ENCODE results near the gene SELENOM.
"Not testable (repeated sequence)": the region's sequence is repeated elsewhere in the genome, so short reads cannot be mapped to it uniquely, and the experiment has no call there.

SELENOM gene

DNA sequence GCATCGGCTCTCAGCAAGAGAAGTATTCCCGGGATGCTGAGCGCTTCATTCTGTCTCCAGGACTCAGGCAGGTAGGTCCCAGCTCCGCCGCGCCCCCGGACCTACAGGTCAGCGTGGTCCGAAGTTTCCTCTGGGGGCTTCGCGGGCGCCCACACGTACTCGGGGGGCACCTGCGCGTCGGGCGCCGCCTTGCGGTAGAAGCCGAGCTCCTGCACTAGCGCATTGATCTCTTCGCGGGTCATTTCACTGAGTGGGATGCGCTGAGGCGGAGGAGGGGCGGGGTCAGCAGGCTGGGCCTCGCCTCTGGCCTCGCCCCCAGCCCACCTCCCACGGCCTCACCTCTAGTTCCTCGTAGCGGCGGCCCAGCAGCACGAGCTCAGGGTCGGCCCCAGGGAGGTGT, 2.5 kb downstream of the SELENOM start:
- DNase-seq = no peak

DNA sequence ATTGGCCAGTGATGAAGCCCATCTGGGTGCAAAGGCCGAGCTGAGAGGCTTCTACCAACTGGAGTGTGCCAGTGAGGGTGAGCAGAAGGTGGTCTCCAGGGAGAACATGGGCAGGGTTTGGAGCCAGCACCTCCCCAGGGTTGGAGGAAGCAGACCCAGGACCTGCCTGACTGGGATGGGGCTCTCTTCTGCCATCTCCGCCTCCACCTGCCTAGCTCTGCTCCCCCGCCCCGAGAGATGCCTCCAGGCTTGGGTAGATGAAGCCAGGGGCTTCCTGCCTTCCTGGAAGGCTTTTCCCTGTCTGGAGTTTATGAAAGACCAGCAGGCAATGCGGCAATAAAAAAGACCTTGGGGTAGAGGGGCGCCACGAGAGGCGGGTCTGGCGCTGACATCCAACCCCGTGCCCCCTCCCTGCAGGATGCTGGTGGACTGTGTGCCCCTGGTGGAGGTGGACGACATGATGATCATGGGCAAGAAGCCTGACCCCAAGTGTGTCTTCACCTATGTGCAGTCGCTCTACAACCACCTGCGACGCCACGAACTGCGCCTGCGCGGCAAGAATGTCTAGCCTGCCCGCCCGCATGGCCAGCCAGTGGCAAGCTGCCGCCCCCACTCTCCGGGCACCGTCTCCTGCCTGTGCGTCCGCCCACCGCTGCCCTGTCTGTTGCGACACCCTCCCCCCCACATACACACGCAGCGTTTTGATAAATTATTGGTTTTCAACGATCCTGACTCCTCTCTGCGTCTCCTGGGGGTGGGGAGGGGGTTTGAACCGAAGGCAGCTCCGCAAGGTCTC, 3.3 kb downstream of the SELENOM start:
- DNase-seq = no peak

DNA sequence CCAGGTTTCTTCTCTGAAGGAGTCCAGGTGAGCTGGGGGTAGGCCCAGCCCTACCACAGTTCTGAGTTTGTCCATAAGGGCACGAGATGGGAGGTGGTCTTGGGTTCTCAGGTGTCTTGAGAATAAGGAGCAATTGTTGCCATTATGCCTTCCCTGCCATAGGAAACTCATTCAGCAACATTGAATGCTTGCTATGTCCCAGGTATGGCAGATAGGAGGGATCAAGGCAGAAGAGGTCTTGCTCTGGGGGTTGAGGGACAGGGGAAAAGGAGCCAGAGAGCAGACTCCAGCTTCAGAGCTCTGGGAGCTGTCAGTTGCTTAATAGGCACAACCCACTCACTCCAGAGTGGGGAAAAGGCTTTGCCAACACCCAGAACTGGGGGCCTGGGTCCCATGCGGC, 4.3 kb downstream of the SELENOM start:
- no peak for DNase-seq

- DNase-seq = no peak
These were observed 4.8 kb downstream of the SELENOM start for GRCh38 chr22:31102441-31103081.

DNA sequence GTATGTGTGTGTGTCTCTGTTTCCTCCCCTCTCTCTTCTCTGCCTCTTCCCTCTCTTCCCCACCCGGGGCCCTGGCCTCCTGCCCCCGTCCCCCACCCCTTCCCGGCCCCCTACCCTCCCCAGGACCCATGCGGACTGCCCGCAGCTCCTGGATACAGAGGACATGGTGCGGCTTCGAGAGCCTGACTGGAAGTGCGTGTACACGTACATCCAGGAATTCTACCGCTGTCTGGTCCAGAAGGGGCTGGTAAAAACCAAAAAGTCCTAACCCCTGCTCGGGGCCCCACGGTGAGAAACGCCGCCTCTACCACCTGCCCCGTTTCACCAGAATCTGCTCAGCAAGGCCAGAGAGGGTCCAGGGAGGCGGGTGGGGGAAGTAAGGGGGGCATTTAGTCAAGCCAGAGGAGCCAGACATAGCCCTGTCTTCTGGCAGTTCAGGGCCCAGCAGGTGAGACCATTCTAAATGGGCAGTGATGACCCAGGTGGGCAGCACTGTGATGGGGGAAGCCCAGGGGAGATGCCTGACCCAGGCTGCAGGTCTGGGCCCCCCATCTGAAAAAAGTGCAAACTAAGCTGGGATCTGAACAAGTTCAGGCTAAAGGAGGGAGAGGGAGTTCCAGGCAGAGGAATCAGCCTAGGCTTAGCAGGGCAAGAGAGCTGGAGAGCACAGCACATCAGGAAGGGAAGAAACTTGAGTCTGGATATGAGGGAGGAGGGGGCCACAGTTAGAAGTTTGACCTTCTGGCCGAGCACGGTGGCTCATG, 6.4 kb downstream of the SELENOM start:
- DNase-seq = no peak

- no peak for DNase-seq
These were observed 7.3 kb downstream of the SELENOM start for GRCh38 chr22:31099841-31100761.

GRCh38 chr22:31099386-31099785, 8.0 kb downstream of the SELENOM start:
- no peak for DNase-seq

DNA sequence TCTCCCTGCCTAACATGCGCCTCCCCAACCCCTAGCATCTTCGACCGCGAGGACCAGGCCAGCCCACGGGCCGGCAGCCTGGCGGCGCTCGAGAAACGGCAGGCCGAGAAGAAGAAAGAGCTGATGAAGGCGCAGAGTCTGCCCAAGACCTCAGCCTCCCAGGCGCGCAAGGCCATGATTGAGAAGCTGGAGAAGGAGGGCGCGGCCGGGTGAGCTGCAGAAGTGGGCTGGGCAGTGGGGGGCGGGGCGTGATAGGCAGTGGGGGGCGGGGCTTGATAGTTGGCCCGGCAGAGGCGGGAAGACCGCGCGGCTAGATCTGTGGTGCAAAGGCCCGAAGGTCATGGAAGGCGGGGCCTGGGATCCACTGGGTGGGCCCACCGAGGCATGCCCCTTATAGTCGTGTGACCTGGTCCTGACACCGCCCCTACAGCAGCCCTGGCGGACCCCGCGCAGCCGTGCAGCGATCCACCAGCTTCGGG, 8.7 kb downstream of the SELENOM start:
- DNase-seq = no peak

- no peak for DNase-seq
These were observed 9.3 kb downstream of the SELENOM start for GRCh38 chr22:31097941-31098631.

- not testable (repeated sequence) for DNase-seq
These were observed 9.8 kb downstream of the SELENOM start for GRCh38 chr22:31097539-31097938.

- no peak for DNase-seq
These were observed 10.6 kb downstream of the SELENOM start for GRCh38 chr22:31096657-31097279.

DNA sequence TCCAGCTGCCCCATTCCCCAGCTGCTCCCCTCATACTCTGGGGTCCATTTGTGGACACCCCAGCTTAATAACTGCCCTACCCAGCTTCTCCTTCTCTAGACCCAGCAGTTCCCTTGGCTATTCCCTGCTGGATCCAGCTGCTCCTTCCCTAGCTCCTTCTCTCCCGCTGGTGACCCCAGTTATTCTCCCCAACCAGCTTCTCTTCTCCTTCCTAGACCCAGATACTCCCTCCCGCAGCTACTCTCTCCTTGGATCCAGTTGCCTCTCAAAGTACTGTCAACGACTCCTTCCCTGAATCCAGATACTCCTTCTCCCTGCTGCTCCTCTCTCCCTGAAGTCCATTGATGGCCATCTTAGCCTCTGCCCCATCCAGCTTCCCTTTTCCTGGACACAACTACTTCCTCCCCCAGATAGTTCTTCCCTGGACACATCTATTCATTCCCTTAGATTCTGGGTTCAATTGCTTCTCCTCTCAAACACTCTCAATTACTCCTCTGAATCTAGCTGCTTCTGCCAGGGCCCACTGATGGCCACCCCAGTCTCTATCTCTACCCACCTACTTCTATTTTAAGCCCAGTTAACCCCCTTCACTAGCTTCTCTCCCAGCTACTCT, 11.6 kb downstream of the SELENOM start:
- DNase-seq = no peak

DNA sequence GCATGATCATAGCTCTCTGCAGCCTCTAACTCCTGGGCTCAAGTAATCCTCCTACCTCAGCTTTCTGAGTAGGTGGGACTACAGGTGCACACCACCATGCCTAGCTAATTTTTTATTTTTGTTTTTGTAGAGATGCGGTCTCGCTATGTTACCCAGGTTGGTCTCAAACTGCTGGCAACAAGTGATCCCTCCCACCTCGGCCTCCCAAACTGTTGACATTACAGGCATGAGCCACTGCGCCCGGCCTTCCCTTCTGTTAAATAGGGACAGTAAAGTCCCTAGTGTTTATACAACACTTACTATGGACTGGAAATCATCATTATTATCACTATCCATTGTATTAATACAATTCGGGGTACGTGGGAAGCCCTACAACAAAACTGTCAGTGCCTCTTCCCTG, 12.6 kb downstream of the SELENOM start:
- no peak for DNase-seq

GRCh38 chr22:31094021-31094551, 13.3 kb downstream of the SELENOM start:
- DNase-seq = no peak

DNA sequence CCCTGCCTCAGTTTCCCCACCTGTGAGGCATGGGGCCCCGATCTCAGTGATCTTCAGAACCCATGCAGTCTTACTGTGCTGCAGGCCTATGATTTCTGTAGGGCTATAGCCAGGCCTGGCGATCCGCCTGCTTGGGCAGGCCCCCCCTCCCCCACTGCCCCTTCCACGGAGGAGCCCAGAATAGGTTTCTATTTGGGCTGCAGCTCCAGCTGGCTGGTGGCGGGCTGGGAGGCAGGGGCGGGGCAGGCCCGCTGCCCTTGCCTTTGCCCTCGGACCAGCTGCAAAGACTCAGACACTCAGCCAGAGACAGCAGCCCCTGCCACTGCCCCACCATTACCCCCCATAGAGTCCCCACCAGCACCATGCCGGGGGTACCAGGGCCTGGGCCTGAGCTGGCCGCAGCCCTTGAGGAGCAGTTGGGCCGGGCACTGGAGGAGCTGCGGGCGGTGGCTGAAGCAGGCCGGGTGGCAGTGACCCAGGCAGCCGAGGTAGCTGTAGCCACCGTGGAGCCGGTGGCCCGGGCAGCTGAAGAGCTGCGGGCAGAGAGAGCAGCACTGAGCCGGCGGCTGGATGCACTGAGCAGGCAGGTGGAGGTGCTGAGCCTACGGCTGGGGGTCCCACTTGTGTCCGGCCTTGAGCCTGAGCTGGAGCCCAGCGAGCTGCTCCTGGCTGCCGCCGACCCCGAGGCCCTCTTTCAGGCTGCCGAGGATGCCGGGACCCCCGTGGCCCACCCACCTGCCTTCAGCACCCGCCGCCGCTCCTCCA, 14.1 kb downstream of the SELENOM start:
- DNase-seq = no peak

- DNase-seq = no peak
These were observed 15.2 kb downstream of the SELENOM start for GRCh38 chr22:31092161-31092560.

GRCh38 chr22:31091106-31091975, 16.0 kb downstream of the SELENOM start:
- DNase-seq = no peak

DNA sequence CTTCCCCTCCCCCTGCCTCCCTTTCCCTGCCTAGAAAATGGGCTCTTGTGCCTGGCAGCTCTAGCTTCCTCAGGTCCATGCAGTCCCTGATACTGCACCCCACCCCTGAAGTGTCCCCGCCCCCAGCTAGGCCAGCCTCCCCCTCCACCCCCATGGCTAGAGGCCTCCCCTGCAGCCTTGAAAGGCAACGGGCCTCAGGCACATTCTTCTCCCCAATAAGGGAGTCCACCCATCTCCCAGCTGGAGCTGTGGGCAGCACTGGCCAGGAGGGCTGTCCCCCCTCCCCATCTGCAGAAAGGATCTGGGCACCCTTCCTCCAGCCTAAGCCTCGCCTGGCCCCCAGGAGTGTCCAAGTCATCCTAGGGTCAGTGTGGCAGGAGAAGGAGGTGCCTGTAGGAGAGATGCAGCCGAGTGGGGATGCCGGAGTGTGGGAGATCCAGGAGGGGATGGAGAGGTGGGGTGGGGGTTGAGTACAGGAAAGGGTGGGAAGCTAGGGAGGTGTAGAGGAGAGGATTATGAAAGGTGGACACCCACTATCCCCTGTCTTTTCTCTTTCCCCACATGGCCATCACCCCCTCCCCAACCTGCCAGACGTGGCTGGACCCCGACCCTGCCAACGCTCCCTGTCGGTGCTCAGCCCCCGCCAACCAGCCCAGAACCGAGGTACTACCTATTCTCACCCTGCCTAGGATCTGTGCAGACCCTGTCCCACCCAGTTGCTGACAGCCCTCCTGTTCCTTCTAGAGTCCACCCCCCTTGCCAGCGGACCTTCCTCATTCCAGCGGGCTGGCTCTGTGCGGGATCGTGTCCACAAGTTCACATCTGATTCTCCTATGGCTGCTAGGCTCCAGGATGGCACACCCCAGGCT, 16.9 kb downstream of the SELENOM start:
- no peak for DNase-seq

Measured in activated CD4-positive, CD25-positive, alpha-beta regulatory T cell treated with anti-CD3 and anti-CD28 coated beads, Interleukin-2, amount 50 U/mL, for 72 hours (primary cell).